Right renal pelvis (tissue), 4 donors: ENCODE data around the gene NSUN2. TPM values are rescaled to one million over a fixed set of nuclear protein-coding genes. Genes with fewer than 3 reads are reported as not detected.

ENCODE experiments used
- DNase-seq, 4 donors: peaks; one replicate each; pipeline ENCODE4 v3.0.0-alpha.2; 2013; ENCODE audit warnings: low read depth in 4 of 4, low spot score in 3 of 4, missing footprints in 1 of 4
- polyA plus RNA-seq, 4 donors: library from polyadenylated mRNA; unstranded; fragments of 120-200 nt; gene quantifications; one replicate each; pipeline ENCODE4 v1.2.1, GENCODE V29; 2013; ENCODE audit not compliant: insufficient read length in 4 of 4

NSUN2 gene
- polyA plus RNA-seq, 4 donors = 47.8 to 55.2 (median 52.3) TPM

DNA sequence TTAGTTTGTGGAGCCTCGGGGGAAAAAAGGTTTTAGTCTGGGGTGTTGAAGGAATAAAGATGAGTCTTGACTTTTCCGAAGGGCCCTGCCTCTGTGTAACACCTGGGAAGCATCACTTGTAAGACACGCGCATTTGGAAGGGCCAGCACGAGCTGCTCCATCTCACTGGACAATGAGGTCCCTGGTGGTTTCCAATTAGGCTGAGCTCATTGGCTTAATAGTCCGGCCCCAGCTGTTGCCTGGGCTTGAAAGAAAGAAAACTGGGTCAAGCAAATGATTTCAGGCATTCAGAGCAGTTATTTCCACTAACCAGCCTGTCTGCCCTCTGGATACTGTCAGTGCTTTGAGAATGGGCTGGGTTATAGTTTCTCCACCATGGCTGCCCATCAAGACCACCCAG is 64.5 kb downstream of the NSUN2 start:
- DNase-seq = no peak

DNA sequence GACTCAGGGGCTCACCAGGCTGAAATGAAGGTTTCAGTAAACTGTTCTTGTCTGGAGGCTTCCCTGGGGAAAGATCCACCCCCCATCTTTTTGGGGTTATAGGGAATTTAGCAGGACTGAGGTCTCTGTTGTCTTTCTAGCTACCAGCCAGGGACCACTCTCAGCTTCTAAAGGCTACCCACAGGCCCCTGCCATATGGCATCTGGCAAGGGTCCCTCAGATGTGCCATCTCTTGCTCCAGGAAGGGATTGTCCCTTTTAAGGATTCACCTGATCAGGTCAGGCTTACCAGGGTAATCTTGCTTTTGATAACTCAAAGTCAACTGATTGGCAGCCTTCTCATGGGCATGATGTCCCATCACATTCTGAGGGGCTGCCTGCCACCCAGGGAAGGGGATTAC is 65.0 kb downstream of the NSUN2 start:
- DNase-seq = no peak

GRCh38 chr5:6567068-6567467 is 65.8 kb downstream of the NSUN2 start:
- no peak for DNase-seq

- DNase-seq = no peak
Observed at GRCh38 chr5:6565492-6565891, 67.4 kb downstream of the NSUN2 start.

- no peak for DNase-seq
Observed at GRCh38 chr5:6557807-6558575, 74.9 kb downstream of the NSUN2 start.

GRCh38 chr5:6556802-6557102 is 76.1 kb downstream of the NSUN2 start:
- DNase-seq = no peak

- DNase-seq = no peak
Observed at GRCh38 chr5:6556089-6556801, 76.6 kb downstream of the NSUN2 start.

DNA sequence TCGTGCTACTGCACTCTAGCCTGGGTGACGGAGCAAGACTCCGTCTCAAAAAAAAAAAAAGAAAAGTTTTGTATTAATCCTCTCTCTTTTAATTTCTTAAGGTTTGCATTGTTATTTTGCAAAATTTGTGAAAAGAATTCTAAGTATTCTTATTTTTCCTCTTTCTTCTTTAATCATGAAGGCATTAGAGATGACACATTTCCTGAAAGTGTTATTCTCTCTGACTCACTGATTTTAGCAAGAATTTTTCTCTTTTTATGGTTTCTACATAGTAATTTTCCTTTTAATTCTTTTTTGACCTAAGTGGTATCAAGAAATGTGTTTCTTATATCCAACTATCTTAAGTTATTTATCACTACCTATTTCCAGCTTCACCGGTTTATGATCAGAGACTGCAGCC is 78.0 kb downstream of the NSUN2 start:
- no peak for DNase-seq

GRCh38 chr5:6553972-6554371 is 78.9 kb downstream of the NSUN2 start:
- no peak for DNase-seq

- DNase-seq = no peak
Observed at GRCh38 chr5:6552612-6553011, 80.2 kb downstream of the NSUN2 start.

- DNase-seq = no peak
Observed at GRCh38 chr5:6551955-6552313, 80.9 kb downstream of the NSUN2 start.

DNA sequence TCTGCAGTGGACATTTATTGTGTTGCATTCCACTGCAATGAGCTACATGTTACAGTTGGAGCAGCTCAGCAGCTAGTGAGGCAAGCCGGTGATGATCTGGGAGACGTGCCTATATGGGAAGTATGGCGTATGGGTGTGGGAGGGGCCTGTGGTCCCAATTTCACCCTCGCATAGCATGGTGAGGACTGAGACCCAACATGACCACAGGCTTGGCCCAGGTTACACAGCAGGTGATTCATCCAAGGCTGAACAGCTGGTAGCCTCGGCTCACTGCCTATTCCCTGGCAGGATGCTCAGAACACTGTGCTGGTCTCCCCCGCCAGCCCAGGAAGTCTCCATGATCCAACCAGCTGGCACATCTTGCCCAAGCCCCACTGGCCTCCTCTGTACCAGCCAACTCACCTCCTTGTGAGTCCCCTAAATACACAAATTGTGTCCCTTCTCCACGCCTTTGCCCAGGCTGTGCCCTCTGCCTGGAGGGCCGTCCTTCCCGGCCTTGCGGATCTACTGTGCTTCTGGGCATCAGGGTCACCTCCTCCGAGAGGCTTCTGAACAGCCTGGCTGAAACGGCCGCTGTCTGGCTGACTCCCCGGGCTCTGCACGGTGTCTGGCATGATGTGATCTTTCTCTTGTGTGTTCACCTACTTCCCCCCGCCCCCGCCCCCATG is 81.4 kb downstream of the NSUN2 start:
- DNase-seq = no peak

- no peak for DNase-seq
Observed at GRCh38 chr5:6550628-6551027, 82.2 kb downstream of the NSUN2 start.

Other genes with a start within 250 kb of the NSUN2 start
- gene UBE2QL1, start 184.2 kb downstream of the NSUN2 start, polyA plus RNA-seq = 1 to 10 TPM in 2 of 4 donors, under 1 TPM in 2; 0.91 to 1.1 (median 1.0) TPM
- 10 to 100 TPM; 11.2 to 13.1 (median 12.8) TPM for gene SRD5A1, start 396 bp upstream of the NSUN2 start, polyA plus RNA-seq
- gene TENT4A, start 80.4 kb upstream of the NSUN2 start, polyA plus RNA-seq = 10 to 100 TPM; 22.5 to 29.1 (median 23.6) TPM